ENCODE results near the gene GMPPB.

GRCh38 chr3:49761661-49762060, 37.9 kb upstream of the GMPPB start:
- TF ChIP-seq CTCF (IDR thresholded peaks at IDR 0.05; ENCODE audit: insufficient read depth, low read length): no peak
- no peak for TF ChIP-seq GABPA (IDR thresholded peaks at IDR 0.05; ENCODE audit: low read depth)
- no peak for TF ChIP-seq REST (IDR thresholded peaks at IDR 0.05; ENCODE audit: insufficient replicate concordance, low read depth)
- no peak for TF ChIP-seq SPI1 (IDR thresholded peaks at IDR 0.05; ENCODE audit: borderline replicate concordance, low read depth)
- TF ChIP-seq POLR2AphosphoS5 (IDR thresholded peaks at IDR 0.05; ENCODE audit: low read depth): no peak
